GM12865 (cell line): ENCODE results near the gene ROCK2.

Experiments used
- DNase-seq: peaks from one replicate; pipeline ENCODE4 v3.0.0; 2010; ENCODE audit warnings: low read depth
- H3K4me3 ChIP-seq: 2 replicates; pipeline ENCODE4 v1.5.1; 2011; ENCODE audit warnings: mild to moderate bottlenecking, low read depth, low read length, control low read depth
- CTCF ChIP-seq: IDR thresholded peaks from 2 replicates; pipeline ENCODE4 v1.5.1; 2011; ENCODE audit warnings: low read length, control low read depth, low read depth, inconsistent platforms; ENCODE audit not compliant: insufficient read depth; ENCODE audit errors: missing control alignments

Gene ROCK2

GRCh38 chr2:11325961-11326676 is 18.3 kb downstream of the ROCK2 start:
- no peak for TF ChIP-seq CTCF
- no peak overlapping the region for H3K4me3 ChIP-seq
- peak; percentile 11 for DNase-seq

- no peak overlapping the region for H3K4me3 ChIP-seq
- no peak for TF ChIP-seq CTCF
- DNase-seq = no peak
Measured at GRCh38 chr2:11321847-11322246, 22.6 kb downstream of the ROCK2 start.

GRCh38 chr2:11320698-11321492 is 23.5 kb downstream of the ROCK2 start:
- DNase-seq = no peak
- no peak overlapping the region for H3K4me3 ChIP-seq
- no peak for TF ChIP-seq CTCF

- no peak for DNase-seq
- no peak overlapping the region for H3K4me3 ChIP-seq
- TF ChIP-seq CTCF = no peak
Measured at GRCh38 chr2:11319939-11320338, 24.5 kb downstream of the ROCK2 start.

- TF ChIP-seq CTCF = no peak
- no peak for DNase-seq
- no peak overlapping the region for H3K4me3 ChIP-seq
Measured at GRCh38 chr2:11315074-11315705, 29.2 kb downstream of the ROCK2 start.

- H3K4me3 ChIP-seq = no peak overlapping the region
- TF ChIP-seq CTCF = no peak
- DNase-seq = no peak
Measured at GRCh38 chr2:11314487-11314886, 29.9 kb downstream of the ROCK2 start.
